Tibial nerve (tissue), 4 donors: ENCODE data around the gene ICAM3. TPM values are rescaled to one million over a fixed set of nuclear protein-coding genes. Genes with fewer than 3 reads are reported as not detected.

Source experiments
- DNase-seq, 2 donors: peaks; one replicate each; pipeline ENCODE4 v3.0.0-alpha.2; 2019; ENCODE audit warnings: low spot score in 2 of 2
- H3K27ac ChIP-seq, 4 donors: fragments of 200-600 bp; sonication (generic) in 3 of 4; one replicate each; pipeline ENCODE4 v1.5.1; 2017 to 2019; ENCODE audit warnings: mild to moderate bottlenecking in 1 of 4
- H3K27me3 ChIP-seq, 2 donors: fragments of 200-600 bp; sonication (generic) in 1 of 2; one replicate each; pipeline versions ENCODE4 v1.5.1 to v1.6.0; 2017 to 2019
- H3K36me3 ChIP-seq, 3 donors: fragments of 200-600 bp; sonication (generic); one replicate each; pipeline ENCODE4 v1.5.1; 2018 to 2019
- H3K4me1 ChIP-seq, 4 donors: fragments of 200-600 bp; sonication (generic) in 3 of 4; one replicate each; pipeline ENCODE4 v1.5.1; 2017 to 2019
- H3K4me3 ChIP-seq, 4 donors: fragments of 200-600 bp; sonication (generic) in 3 of 4; one replicate each; pipeline ENCODE4 v1.5.1; 2017 to 2019; ENCODE audit warnings: mild to moderate bottlenecking in 1 of 4, moderate library complexity in 1 of 4
- H3K9me3 ChIP-seq, 4 donors: fragments of 200-600 bp; sonication (generic) in 3 of 4; one replicate each; pipeline ENCODE4 v1.5.1; 2017 to 2019
- CTCF ChIP-seq, 5 experiments: fragments of 200-600 bp in 3 of 5; fragments of 450-650 bp in 2 of 5; sonication (generic) in 3 of 5; IDR thresholded peaks; one replicate each; pipeline ENCODE4 v1.5.1; 2016 to 2019; ENCODE audit warnings: antibody characterized with exemption in 5 of 5, mild to moderate bottlenecking in 3 of 5, moderate library complexity in 2 of 5
- EP300 ChIP-seq, 2 donors: sonication (generic); formaldehyde crosslinking; IDR thresholded peaks; one replicate each; pipeline ENCODE4 v1.6.1; 2017; ENCODE audit warnings: antibody characterized with exemption in 2 of 2, mild to moderate bottlenecking in 1 of 2
- POLR2A ChIP-seq, 2 donors: fragments of 450-650 bp; IDR thresholded peaks; one replicate each; pipeline ENCODE4 v1.6.1; 2017; ENCODE audit warnings: antibody characterized with exemption in 2 of 2, mild to moderate bottlenecking in 2 of 2, moderate library complexity in 2 of 2
- WGBS, 2 donors: methylation state at CpG; one replicate each; pipeline ENCODE4 v1.1.5; 2018; 5-methylcytosine and 5-hydroxymethylcytosine counted together
- total RNA-seq, 4 donors: library from RNA; depleted of rRNA; stranded (reverse); fragments of >200 nt; gene quantifications; one replicate each; pipeline ENCODE4 v1.1.0, GENCODE V29; 2016

ICAM3 gene
- total RNA-seq, 4 donors from 2014 or later: 3.1 to 9.8 (median 3.3) TPM

- WGBS, 2 donors: 85 to 92% methylated on average over 11 to 19 of the region's 19 CpGs
- no peaks in the 10 kb centered on the region for H3K4me1 ChIP-seq
- TF ChIP-seq CTCF (IDR thresholded peaks at IDR 0.05) (no peak), EP300 (IDR thresholded peaks at IDR 0.05) (no peak), POLR2A (IDR thresholded peaks at IDR 0.05) (no peak)
- no peaks in the 10 kb centered on the region for H3K9me3 ChIP-seq
- peaks cover 3 to 100% (median 60%) of the 10 kb centered on the region in 3 donors for H3K36me3 ChIP-seq
- no peak overlapping the region for H3K27ac ChIP-seq
- H3K27me3 ChIP-seq: no peaks in the 10 kb centered on the region
- H3K4me3 ChIP-seq: no peak overlapping the region
- DNase-seq: no peak
These were observed 17.3 kb downstream of the ICAM3 start for GRCh38 chr19:10321874-10322835.

DNA sequence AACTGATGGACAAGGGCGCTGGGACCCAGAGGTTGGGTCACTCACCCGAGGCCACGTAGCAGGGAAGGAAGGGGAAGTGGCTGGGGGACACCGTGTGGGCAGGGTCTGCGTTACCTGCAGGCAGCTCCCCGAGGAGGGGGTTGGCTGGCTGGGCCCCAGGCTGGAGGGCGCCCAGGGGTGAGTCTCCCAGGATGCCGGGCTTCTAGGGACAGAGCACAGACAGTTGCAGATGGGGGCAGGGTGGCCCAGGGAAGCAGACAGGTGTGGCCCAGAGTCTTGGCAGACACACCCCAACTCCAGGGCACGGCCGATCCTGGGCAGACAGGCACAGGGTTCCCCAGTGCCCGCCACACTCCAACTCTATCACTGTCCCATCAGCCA lies 18.0 kb downstream of the ICAM3 start:
- Histone ChIP-seq H3K27ac (no peak overlapping the region), H3K4me3 (no peak overlapping the region), H3K9me3 (no peaks in the 10 kb centered on the region), H3K4me1 (peaks cover 0 to under 1% (median 0%) of the 10 kb centered on the region in 4 donors), H3K27me3 (no peaks in the 10 kb centered on the region), H3K36me3 (peaks cover 3 to 100% (median 57%) of the 10 kb centered on the region in 3 donors)
- TF ChIP-seq POLR2A (IDR thresholded peaks at IDR 0.05) (no peak), EP300 (IDR thresholded peaks at IDR 0.05) (no peak), CTCF (IDR thresholded peaks at IDR 0.05) (no peak)
- WGBS, 2 donors: 85 to 96% methylated on average over 4 to 11 of the region's 11 CpGs
- no peak for DNase-seq

DNA sequence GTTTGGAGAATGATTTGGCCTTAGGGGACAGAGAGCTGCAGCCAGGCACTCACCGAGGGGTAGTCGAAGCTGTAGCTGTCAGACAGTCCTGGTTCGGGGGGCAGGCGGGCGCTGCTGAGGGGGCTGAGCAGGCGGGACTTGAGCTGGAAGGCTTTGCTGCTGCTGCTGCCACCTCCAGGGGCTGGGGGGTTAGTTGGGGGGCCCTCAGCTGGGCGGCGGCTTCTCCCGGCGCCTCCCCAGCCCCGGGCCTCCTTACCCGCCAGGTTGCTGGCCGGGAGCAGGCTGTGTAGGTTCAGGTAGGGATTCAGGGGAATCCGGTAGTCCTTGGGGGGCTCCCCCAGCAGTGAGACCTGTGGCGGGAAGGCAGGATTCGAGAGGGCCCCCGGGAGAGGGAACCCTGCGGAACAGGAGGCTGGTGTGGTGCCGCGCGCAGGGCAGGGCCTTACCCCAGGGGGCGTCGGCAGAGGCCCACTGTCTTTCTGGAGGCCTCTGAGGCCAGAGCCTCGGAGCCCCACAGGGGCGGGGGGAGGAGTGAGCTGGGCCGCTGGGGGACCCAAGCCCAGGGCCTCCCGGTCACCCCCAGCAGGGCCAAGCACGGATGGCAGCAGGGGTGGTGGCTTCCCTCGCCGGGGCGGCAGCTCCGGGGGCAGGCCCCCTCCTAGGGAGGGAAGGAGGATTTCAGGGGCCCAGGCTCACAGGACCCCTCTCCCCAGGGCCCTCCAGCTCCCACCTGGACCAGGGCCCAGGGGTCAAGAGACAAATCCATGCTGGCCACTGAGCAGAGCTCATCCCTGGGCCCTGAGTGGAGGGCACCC lies 18.6 kb downstream of the ICAM3 start:
- peaks cover 3 to 96% (median 52%) of the 10 kb centered on the region in 3 donors for H3K36me3 ChIP-seq
- WGBS, 2 donors: 82 to 92% methylated on average over 16 to 25 of the region's 32 CpGs
- DNase-seq: no peak
- peaks cover 0 to 6% (median 4%) of the 10 kb centered on the region in 4 donors for H3K4me1 ChIP-seq
- H3K4me3 ChIP-seq: no peak overlapping the region
- no peaks in the 10 kb centered on the region for H3K27me3 ChIP-seq
- TF ChIP-seq CTCF (IDR thresholded peaks at IDR 0.05) (no peak), POLR2A (IDR thresholded peaks at IDR 0.05) (no peak), EP300 (IDR thresholded peaks at IDR 0.05) (no peak)
- H3K27ac ChIP-seq: no peak overlapping the region
- H3K9me3 ChIP-seq: no peaks in the 10 kb centered on the region

DNA sequence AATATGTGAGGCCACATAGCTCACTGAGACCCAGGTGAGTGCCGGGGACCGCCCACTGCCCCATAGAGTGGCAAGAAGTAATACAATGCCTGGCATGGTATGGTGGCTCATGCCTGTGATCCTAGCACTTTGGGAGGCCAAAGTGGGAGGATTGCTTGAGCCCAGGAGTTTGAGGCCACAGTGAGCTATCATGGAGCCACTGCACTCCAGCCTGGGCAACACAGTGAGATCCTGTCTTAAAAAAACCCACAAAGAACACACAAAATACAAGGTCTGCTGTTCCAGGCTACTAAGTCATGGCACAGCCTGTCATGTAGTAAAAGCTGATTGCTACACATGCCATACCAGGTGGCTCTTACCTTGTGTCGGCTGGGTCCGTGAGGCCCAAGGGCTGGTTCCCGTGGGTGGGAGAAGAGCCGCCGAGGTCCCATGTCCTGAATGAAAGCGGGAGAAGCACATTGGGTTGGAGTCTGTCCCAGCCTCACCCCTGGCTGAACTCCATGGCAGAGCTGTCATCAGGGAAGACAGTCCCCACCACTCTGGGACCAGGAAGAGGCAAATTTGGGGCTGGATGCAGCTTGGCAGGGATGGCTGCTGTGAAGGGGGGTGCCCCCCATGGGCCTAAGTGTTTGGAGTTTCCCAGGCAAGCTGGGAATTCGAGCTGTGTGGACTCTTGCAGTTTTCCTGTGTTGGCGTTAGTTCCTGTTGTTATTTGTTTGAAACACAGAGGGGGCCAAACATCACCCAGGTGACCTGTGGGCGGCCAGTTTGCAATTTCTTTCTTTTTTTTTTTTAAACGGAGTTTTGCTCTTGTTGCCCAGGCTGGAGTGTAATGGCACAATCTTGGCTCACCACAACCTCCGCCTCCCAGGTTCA lies 20.4 kb downstream of the ICAM3 start:
- Histone ChIP-seq H3K27ac (no peak overlapping the region), H3K4me3 (no peak overlapping the region), H3K27me3 (no peaks in the 10 kb centered on the region), H3K36me3 (peaks cover 3 to 79% (median 46%) of the 10 kb centered on the region in 3 donors), H3K9me3 (no peaks in the 10 kb centered on the region), H3K4me1 (peaks cover 0 to 18% (median 4%) of the 10 kb centered on the region in 4 donors)
- TF ChIP-seq POLR2A (IDR thresholded peaks at IDR 0.05): no peak
- TF ChIP-seq EP300 (IDR thresholded peaks at IDR 0.05): no peak
- no peak for TF ChIP-seq CTCF (IDR thresholded peaks at IDR 0.05)
- WGBS, 2 donors: 91 to 93% methylated on average over 13 of the region's 13 CpGs
- DNase-seq: no peak
